ENCODE results near the gene ENPP7.

ENPP7 gene

DNA sequence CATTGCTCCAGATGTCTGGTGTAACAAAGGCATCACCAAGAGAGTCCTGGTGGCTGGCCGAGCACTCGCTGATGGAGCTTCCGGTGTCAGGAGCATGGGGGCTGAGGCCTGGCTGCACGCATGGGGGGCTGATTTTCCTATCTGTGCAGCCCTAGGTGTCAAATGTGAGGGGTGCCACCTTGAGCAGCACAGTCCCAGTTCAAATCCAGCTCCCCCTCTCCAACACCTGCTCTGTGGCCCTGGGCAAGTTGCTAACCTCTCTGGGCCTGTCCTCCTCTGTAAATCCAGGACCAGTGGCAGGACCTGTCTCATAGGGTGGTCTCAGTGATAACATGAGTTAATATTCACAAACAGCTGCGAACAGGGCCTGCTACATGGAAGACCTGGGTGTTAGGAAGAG lies 12.9 kb downstream of the ENPP7 start:
- TF ChIP-seq, protein P1, sequence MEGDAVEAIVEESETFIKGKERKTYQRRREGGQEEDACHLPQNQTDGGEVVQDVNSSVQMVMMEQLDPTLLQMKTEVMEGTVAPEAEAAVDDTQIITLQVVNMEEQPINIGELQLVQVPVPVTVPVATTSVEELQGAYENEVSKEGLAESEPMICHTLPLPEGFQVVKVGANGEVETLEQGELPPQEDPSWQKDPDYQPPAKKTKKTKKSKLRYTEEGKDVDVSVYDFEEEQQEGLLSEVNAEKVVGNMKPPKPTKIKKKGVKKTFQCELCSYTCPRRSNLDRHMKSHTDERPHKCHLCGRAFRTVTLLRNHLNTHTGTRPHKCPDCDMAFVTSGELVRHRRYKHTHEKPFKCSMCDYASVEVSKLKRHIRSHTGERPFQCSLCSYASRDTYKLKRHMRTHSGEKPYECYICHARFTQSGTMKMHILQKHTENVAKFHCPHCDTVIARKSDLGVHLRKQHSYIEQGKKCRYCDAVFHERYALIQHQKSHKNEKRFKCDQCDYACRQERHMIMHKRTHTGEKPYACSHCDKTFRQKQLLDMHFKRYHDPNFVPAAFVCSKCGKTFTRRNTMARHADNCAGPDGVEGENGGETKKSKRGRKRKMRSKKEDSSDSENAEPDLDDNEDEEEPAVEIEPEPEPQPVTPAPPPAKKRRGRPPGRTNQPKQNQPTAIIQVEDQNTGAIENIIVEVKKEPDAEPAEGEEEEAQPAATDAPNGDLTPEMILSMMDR (IDR thresholded peaks at IDR 0.05), result no peak

DNA sequence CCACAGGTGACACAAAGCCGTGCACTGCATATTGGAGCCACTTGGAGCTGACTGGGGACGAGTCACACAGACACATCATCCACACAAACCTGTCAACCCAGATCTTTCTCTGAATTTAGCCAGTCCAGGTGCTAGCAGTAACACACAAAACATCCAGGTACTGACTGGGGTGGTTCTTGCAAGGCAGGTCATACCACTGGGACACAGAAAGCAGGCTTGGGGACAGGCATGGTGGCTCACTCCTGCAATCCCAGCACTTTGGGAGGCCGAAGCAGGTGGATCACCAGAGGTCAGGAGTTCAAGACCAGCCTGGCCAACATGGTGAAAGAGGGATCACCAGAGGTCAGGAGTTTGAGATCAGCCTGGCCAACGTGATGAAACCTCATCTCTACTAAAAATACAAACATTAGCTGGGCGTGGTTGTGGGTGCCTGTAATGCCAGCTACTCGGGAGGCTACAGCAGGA lies 14.9 kb downstream of the ENPP7 start:
- TF ChIP-seq, protein P1 (IDR thresholded peaks at IDR 0.05), result no peak

DNA sequence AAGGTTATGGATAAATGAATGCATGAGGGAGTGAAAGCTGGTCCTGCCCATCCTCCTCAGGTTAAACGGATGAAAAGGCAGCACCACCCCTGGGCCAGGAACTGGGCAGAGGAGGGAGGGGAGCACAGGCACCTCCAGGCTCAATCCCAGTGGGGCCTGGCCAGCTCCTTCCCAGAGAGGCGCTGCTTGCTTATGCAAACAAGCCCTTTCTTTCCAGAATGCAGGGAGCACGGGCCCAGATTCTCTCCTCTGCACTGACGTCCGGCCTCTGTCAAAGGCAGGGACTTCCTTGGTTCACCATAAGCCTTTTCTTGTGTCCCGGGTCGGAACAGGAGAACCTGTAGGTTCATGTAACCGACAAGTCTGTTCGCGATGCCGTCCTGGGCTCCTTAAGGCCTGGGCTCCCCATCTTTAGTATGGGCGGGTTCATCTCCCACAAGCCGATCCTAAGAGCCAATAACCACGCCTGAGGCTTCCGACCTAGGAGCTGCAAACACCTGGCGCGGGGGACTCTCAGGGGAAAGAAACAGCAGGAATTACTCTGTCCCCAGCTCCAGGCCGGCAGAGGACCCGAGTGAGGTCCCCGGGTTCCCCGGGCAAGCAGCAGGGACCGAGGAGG lies 16.3 kb downstream of the ENPP7 start:
- TF ChIP-seq, protein P1 (IDR thresholded peaks at IDR 0.05), result no peak

DNA sequence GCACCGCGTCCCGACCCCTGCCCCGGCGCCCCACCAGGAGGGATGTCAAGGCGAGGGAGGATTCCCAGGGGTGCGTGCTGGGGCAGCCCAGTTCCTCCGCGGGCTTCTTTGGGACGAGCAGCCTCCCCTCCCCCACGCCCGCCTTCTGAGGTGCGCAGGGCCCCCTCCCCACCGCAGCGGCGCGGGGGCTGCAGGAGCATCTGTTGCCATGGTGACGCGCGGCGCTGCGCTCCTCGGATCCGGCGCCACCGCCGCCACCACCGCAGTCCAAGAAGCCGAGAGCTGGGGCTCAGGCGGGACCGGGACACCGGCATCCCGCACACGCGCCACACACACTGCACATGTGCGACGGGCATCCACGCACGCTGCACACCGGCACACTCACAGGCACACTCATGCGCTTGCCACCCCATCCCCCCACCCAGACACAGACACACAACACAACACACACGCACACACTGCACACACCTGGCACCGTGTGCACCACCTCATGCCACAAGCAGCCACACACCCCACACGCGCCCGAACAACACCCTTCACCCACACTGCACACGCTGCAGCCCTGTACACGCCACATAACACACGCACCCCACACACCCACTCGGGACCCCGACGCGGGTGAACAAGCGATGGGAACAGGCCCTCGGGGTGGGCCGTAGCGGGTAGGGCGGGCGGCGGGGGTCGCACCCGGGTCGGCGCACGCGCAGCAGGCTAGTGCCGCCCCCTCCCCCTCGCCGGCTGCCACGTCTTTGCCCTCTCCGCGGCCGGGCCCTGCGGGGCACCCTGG lies 17.0 kb downstream of the ENPP7 start:
- TF ChIP-seq, protein P1 (IDR thresholded peaks at IDR 0.05), result no peak

DNA sequence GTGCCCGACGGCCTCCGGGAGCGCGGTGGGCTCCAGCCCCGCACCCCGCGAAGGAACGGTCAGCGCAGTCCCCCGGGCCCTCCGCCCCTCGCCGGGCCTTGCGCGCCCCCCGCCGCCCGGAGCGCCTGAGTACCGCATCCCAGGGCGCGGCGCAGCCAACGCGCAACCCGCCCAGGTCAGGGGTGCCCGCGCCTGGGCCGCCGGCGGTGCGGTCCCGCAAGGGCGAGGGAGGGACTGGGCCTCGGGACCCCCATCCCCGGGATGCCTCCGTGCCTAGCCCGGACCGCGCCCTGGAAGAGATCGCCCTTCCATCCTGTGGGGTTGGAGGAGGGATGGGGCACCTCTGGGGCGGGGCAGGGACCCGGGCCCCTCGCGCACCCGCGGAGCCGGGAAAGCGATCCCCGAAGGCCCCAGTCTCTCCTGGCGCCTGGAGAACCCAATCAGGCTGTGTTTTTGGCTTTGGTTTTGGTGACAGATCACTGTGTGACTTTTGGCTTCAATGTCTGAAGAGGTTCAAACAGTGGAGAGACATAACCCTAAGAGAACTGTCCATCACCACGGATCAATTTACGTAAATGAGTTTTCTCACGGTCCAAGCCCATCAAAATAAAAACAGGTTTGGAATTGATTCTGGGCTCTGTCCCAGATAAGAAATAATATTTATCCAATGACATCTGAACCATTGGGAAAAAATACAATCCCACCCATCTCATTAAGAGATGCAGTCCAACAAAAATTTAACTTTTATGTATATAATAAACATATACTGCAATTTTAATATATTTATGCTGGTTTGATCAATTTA lies 17.8 kb downstream of the ENPP7 start:
- TF ChIP-seq, protein P1 (IDR thresholded peaks at IDR 0.05), result no peak

DNA sequence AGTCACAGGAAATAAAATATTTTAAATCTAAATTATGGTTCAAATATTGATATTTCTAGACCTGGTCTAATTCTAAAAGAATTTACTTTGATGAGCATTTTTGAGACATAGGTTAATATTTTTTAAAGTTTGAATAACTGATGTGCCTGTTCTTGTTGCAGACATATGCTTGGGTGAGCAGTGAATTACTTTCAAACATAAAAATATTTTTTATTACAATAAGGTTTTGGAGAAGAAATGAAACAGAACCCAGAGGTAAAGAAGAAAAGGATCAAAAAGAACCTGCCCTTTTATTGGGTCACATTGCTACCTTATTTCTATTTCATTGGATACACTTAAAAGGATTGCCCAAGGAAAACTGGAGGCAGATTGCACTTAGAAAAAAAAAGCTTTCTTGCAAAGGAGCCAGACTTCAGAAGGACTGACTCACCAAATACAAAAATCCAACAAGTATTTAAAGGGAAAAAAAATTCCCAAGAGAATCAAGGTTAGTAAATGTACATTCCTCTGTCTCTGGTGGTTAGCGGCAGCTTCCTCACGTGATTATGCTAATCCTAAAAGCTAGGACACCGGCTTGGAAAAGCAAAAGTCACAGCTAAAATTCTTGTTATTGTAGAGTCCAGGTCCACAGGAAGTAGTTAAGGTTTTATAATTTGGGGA lies 18.5 kb downstream of the ENPP7 start:
- TF ChIP-seq, protein P1 (IDR thresholded peaks at IDR 0.05), result no peak

DNA sequence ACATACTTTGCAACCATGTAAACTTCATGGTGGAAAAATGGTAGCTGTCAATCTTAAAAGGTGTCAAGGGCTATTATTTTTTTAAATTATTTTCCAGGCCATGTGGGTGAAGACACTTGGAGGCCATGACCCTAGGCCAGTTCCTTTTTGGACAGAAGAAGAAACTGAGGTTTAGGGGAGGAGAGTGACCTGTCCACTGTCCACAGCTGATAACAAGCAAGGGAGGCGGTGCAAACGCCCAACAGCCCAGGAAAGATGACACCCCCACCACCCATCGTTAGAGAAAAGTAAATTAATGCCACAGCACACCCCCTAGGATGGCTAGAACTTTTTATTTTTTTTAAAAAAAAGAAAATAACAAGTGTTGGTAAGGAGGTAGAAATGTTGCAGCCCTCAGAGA lies 19.2 kb downstream of the ENPP7 start:
- TF ChIP-seq, protein P1 (IDR thresholded peaks at IDR 0.05), result no peak

Measured in LNCAP (cell line).